Hypothalamus (tissue), 51 donors: Measurements from ENCODE around the gene SLC38A8.

Experiments
- DNase-seq, 51 donors: peaks; one replicate each; lab custom pipeline; 2025; lab: John Stamatoyannopoulos, UW

The SLC38A8 gene

GRCh38 chr16:84004442-84004841, 38.2 kb downstream of the SLC38A8 start:
- no peak for DNase-seq

- no peak for DNase-seq
These were observed 39.6 kb downstream of the SLC38A8 start for GRCh38 chr16:84003038-84003437.

GRCh38 chr16:84001726-84002125, 40.9 kb downstream of the SLC38A8 start:
- DNase-seq = no peak

GRCh38 chr16:84000989-84001642, 41.5 kb downstream of the SLC38A8 start:
- no peak for DNase-seq

- no peak for DNase-seq
These were observed 44.5 kb downstream of the SLC38A8 start for GRCh38 chr16:83998091-83998490.

GRCh38 chr16:83996481-83997252, 45.9 kb downstream of the SLC38A8 start:
- DNase-seq = no peak

GRCh38 chr16:83995754-83996153, 46.8 kb downstream of the SLC38A8 start:
- peak in 35 of 51 donors; percentile 13 to 87 (median 56) for DNase-seq

- no peak for DNase-seq
These were observed 47.9 kb downstream of the SLC38A8 start for GRCh38 chr16:83994703-83995102.

- DNase-seq = no peak
These were observed 48.5 kb downstream of the SLC38A8 start for GRCh38 chr16:83994087-83994486.

- peak in 26 of 51 donors; percentile 17 to 64 (median 45) for DNase-seq
These were observed 50.0 kb downstream of the SLC38A8 start for GRCh38 chr16:83992624-83993023.

GRCh38 chr16:83990492-83990891, 52.1 kb downstream of the SLC38A8 start:
- DNase-seq = no peak

- DNase-seq = no peak
These were observed 53.3 kb downstream of the SLC38A8 start for GRCh38 chr16:83989300-83989699.

- peak in 1 of 51 donors; percentile 38 for DNase-seq
These were observed 59.1 kb downstream of the SLC38A8 start for GRCh38 chr16:83983491-83983890.

- DNase-seq = no peak
These were observed 60.8 kb downstream of the SLC38A8 start for GRCh38 chr16:83981799-83982198.

GRCh38 chr16:83980794-83981193, 61.8 kb downstream of the SLC38A8 start:
- DNase-seq = no peak

GRCh38 chr16:83979441-83979840, 63.2 kb downstream of the SLC38A8 start:
- DNase-seq = no peak

- DNase-seq = no peak
These were observed 64.1 kb downstream of the SLC38A8 start for GRCh38 chr16:83978401-83978904.

GRCh38 chr16:83977056-83977815, 65.4 kb downstream of the SLC38A8 start:
- no peak for DNase-seq

- no peak for DNase-seq
These were observed 66.9 kb downstream of the SLC38A8 start for GRCh38 chr16:83975590-83976260.

- DNase-seq = peak in 2 of 51 donors; percentile 26 to 37
These were observed 68.1 kb downstream of the SLC38A8 start for GRCh38 chr16:83974475-83974874.
